Muscle of back (tissue), 11 donors: Measurements from ENCODE around the gene VPS13D. TPM values are rescaled to one million over a fixed set of nuclear protein-coding genes. Genes with fewer than 3 reads are reported as not detected.
"Not testable (repeated sequence)": the region's sequence is repeated elsewhere in the genome, so short reads cannot be mapped to it uniquely, and the experiment has no call there.

ENCODE experiments used
- DNase-seq, 3 donors: peaks; one replicate each; pipeline versions ENCODE4 v3.0.0 to v3.0.0-alpha.2; 2013
- polyA plus RNA-seq, 10 donors: library from polyadenylated mRNA; unstranded; fragments of 120-200 nt; gene quantifications; one replicate each; pipeline ENCODE4 v1.2.1, GENCODE V29; 2013; ENCODE audit not compliant: insufficient read length in 10 of 10

VPS13D gene
- polyA plus RNA-seq, 10 donors = 13.1 to 21.3 (median 17.2) TPM

DNA sequence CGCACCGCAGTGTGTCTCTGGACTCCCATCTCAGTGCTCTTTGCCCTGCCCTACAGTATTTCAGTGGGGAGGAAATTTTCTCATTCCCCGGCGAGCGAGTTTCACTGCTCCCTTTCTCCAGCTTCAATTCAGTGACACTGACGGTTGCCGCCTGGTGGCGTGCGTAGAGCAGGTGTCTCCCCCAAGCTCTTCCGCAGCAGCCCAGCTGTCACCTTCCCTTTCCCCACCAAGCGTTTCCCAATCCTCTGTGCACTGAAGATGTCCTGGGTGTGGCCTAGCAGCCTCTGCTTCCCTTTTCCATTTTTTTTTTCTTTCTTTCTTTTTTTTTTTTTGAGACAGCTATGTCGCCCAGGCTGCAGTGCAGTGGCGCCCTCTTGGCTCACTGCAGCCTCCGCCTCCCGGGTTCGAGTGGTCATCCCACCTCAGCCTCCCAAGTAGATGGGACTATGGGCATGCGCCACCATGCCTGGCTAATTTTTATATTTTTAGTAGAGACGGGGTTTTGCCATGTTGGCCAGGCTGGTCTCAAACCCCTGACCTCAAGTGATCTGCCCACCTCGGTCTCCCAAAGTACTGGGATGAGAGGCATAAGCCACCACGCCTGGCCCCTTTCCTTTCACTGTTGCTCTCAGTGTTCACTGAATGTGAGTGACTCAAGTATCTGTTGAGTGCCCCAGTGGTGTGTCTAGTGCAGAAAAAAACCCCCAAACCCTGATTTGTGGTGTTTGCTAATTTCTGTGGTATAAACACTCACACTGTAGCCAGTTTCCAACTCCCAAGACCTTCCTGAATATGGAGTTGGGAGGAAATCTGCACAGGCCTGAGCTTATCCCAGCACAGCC lies 33.0 kb upstream of the VPS13D start:
- DNase-seq = no peak

GRCh38 chr1:12197483-12197880 lies 32.3 kb upstream of the VPS13D start:
- DNase-seq = no peak

DNA sequence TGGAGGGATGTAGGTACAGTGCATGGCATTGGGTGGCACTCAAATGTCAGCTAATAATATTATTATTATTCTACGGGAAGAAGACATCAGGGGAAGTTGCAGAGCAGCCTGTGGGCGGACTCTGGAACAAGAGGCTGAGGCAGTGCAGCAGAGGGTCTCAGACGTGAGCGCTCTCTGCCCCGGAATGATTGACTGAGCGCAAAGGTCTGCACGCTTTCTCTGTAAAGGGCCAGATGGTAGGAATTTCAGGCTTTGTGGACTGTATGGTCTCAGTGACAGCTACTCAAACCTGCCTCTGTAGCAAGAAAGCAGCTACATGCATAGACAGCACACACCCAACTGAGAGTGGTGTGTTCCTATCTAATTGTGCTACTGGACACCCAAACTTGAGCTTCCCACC lies 29.6 kb upstream of the VPS13D start:
- no peak for DNase-seq

- no peak for DNase-seq
These were observed 28.3 kb upstream of the VPS13D start for GRCh38 chr1:12201352-12202189.

GRCh38 chr1:12202190-12202497 lies 27.7 kb upstream of the VPS13D start:
- DNase-seq = no peak

DNA sequence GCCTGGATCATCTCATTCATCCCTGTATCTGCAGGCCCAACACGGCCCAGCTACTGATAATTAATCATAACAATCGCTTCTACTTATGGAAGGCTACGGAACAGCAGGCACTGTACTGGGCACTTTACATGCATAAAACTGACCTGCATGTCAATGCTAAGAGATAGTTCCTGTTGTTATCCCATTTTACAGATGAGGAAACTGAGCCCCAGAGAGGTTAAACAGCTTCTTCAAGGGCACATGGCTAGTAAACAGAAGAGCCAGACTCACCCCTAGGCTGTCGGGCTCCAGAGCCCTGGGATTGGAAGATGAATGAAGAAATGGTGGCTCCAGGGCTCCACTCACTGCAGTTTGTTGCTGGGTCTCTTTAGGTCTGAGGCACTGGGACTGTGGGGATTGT lies 27.3 kb upstream of the VPS13D start:
- DNase-seq = no peak

DNA sequence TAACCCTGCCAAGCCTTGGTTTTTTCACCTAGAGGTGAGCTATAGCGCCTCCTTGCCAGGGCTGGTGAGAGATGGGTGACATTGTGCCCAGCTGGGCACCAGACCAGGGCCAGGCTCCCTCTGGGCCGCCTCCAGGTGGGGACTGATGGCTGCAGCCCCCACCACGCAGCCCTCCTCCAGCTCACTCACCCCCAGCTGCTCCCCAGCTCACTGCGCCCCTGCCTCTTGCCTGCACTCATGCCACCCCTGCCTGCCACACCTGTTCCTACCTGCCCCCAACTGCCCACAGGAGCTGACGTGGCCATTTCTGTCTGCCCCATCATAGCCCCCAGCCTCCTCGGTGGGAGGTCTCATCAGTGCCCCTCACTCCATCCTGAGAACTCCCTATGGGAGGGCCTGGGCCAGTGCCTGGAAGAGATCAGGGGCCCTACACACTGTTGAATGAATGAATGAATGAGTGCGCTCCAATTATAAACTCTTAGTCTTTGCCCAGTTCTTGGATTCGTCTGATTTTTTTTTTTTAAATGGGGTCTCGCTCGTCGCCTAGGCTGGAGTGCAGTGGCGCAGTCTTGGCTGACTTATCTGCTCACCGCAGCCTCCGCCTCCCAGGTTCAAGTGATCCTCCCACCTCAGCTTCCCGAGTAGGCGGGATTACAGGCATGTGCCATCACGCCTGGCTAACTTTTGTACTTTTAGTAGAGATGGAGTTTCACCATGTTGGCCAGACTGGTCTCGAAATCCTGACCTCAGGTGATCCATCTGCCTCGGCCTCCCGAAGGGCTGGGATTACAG lies 26.4 kb upstream of the VPS13D start:
- no peak for DNase-seq

- no peak for DNase-seq
These were observed 25.7 kb upstream of the VPS13D start for GRCh38 chr1:12204140-12204539.

- DNase-seq = no peak
These were observed 24.8 kb upstream of the VPS13D start for GRCh38 chr1:12204754-12205658.

GRCh38 chr1:12206238-12206637 lies 23.6 kb upstream of the VPS13D start:
- DNase-seq = no peak

- DNase-seq = no peak
These were observed 22.9 kb upstream of the VPS13D start for GRCh38 chr1:12206792-12207424.

DNA sequence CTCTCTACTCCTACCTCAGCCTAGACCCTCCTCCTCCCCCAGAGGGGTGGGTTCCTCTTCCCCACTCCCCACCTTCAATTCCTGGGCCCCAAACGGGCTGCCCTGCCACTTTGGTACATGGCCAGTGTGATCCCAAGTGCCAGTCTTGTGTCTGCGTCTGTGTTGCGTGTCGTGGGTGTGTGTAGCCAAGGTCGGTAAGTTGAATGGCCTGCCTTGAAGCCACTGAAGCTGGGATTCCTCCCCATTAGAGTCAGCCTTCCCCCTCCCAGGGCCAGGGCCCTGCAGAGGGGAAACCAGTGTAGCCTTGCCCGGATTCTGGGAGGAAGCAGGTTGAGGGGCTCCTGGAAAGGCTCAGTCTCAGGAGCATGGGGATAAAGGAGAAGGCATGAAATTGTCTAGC lies 21.6 kb upstream of the VPS13D start:
- no peak for DNase-seq

DNA sequence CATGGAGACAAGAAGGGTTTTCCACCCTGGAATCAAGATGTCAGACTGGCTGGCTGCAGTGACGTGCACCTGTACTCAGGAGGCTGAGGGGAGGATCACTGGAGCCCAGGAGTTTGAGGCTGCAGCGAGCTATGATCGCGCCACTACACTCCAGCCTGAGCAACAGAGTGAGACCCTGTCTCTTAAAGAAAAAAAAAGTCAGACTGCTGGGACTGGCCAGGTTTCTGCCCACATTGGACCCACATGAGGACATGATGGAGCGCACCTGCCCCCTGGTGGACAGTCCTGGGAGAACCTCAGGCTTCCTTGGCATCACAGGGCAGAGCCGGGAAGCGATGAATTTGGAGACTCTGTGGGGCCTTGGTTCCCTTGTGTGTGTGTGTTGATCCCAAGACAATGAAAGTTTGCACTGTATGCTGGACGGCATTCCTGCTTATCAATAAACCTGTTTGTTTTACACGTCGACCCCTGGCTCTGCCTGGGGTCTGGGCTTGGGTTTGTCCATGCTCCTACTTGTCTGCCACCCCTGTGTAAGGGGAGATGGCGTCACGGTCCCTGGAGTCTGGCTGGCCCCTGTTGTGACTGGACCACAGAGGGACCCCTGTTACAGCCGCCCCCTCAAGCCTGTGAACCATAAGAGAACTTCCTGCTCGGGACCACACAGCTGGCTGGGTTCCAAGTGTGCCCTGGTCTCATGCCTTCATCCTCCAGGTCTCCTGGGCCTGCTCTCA lies 20.9 kb upstream of the VPS13D start:
- DNase-seq = peak; percentile 69 to 87 (median 85)

DNA sequence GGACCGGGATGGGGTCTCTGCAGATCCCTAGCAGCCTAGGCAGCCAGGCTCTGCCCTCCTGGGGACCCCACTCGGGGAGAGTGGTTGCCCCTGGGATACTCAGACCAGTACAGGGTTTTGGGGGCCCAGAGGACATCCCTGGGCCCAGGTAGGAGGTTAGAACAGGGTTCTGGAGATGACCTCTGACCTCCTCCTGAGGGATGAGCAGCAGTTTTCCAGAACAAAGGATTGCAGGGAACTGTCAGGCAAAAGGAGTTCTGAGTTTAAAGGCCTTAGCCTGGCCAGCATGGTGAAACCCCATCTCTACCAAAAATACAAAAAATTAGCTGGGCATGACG lies 20.4 kb upstream of the VPS13D start:
- DNase-seq = no peak

- DNase-seq = no peak
These were observed 14.5 kb upstream of the VPS13D start for GRCh38 chr1:12215118-12215961.

DNA sequence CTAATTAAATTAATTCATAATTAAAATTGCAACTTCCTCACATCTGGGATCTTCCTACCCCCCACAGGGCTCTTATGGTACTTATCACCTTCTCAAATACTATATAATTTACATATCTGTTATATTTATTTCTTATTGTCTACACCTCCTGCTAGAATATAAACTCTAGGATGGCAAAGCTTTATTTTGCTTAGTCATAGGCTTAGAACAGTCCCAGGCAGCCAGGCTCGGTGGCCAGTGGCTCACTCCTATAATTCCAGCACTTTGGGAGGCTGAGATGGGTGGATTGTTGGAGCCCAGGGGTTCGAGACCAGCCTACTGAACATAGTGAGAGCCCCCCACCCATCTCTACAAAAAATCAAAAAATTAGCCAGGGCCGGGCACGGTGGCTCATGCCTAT lies 10.0 kb upstream of the VPS13D start:
- DNase-seq = no peak

GRCh38 chr1:12220890-12221289 lies 8.9 kb upstream of the VPS13D start:
- no peak for DNase-seq

DNA sequence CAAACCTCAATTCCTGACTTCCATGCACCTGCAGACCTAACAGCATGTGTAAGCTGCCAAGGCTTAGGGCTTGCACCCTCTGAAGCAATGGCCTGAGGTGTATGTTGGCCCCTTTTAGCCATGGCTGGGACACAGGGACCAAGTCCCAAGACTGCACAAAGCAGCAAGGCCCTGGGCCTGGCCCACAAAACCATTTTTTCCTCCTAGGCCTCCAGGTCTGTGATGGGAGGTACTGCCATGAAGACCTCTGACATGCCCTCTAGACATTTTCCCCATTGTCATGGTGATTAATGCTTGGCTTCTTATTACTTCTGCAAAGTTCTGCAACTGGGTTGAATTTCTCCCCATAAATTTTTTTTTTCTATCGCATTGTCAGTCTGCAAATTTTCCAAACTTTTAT lies 7.1 kb upstream of the VPS13D start:
- DNase-seq = not testable (repeated sequence)

DNA sequence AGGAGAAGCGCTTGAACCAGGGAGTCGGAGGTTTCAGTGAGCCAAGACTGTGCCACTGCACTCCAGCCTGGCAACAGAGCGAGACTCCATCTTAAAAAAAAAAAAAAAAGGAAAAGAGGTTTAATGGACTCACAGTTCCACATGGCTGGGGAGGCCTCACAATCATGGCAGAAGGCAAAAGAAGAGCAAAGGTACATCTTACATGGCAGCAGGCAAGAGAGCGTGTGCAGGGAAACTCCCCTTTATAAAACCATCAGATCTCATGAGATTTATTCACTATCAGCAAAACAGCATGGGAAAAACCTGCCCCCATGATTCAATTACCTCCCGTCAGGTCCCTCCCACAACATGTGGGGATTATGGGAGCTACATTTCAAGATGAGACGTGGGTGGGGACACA lies 5.7 kb upstream of the VPS13D start:
- DNase-seq = not testable (repeated sequence)
